ENCODE results near the gene EBF3.

The EBF3 gene

GRCh38 chr10:129888784-129889616 lies 75.1 kb downstream of the EBF3 start:
- Mint-ChIP-seq H3K27me3 (no peaks in the 10 kb centered on the region), H3K4me3 (no peak overlapping the region), H3K4me1 (ENCODE audit: low read depth) (peaks cover under 1% of the 10 kb centered on the region), H3K36me3 (ENCODE audit: low read depth) (no peaks in the 10 kb centered on the region), H3K9me3 (no peaks in the 10 kb centered on the region), H3K27ac (no peak overlapping the region)
- intact Hi-C loops (cut with micrococcal nuclease) = no loop called here

GRCh38 chr10:129887986-129888783 lies 75.9 kb downstream of the EBF3 start:
- no peak overlapping the region for H3K4me3 Mint-ChIP-seq
- H3K27ac Mint-ChIP-seq = no peak overlapping the region
- H3K36me3 Mint-ChIP-seq (ENCODE audit: low read depth) = no peaks in the 10 kb centered on the region
- intact Hi-C loops (cut with micrococcal nuclease) = no loop called here
- H3K27me3 Mint-ChIP-seq = no peaks in the 10 kb centered on the region
- H3K9me3 Mint-ChIP-seq = no peaks in the 10 kb centered on the region
- peaks cover 7% of the 10 kb centered on the region for H3K4me1 Mint-ChIP-seq (ENCODE audit: low read depth)

GRCh38 chr10:129887381-129887905 lies 76.6 kb downstream of the EBF3 start:
- Mint-ChIP-seq H3K27ac (no peak overlapping the region), H3K4me3 (no peak overlapping the region), H3K4me1 (ENCODE audit: low read depth) (peaks cover 7% of the 10 kb centered on the region), H3K36me3 (ENCODE audit: low read depth) (no peaks in the 10 kb centered on the region), H3K9me3 (no peaks in the 10 kb centered on the region), H3K27me3 (no peaks in the 10 kb centered on the region)
- intact Hi-C loops (cut with micrococcal nuclease) = no loop called here

- H3K9me3 Mint-ChIP-seq = no peaks in the 10 kb centered on the region
- intact Hi-C loops (cut with micrococcal nuclease) = no loop called here
Measured at GRCh38 chr10:129886263-129886662, 77.8 kb downstream of the EBF3 start.

GRCh38 chr10:129885526-129885925 lies 78.5 kb downstream of the EBF3 start:
- H3K27ac Mint-ChIP-seq = no peak overlapping the region
- peaks cover 2% of the 10 kb centered on the region for H3K27me3 Mint-ChIP-seq
- no peaks in the 10 kb centered on the region for H3K36me3 Mint-ChIP-seq (ENCODE audit: low read depth)
- intact Hi-C loops (cut with micrococcal nuclease) = no loop called here
- no peak overlapping the region for H3K4me3 Mint-ChIP-seq
- no peaks in the 10 kb centered on the region for H3K9me3 Mint-ChIP-seq
- H3K4me1 Mint-ChIP-seq (ENCODE audit: low read depth) = peaks cover 12% of the 10 kb centered on the region

More at GRCh38 chr10:129886263-129886662, 77.8 kb downstream of the EBF3 start:
- no peaks in the 10 kb centered on the region for H3K36me3 Mint-ChIP-seq (ENCODE audit: low read depth)
- H3K27ac Mint-ChIP-seq = no peak overlapping the region
- peaks cover 2% of the 10 kb centered on the region for H3K27me3 Mint-ChIP-seq
- no peak overlapping the region for H3K4me3 Mint-ChIP-seq
- H3K4me1 Mint-ChIP-seq (ENCODE audit: low read depth) = peaks cover 12% of the 10 kb centered on the region

- Mint-ChIP-seq H3K36me3 (ENCODE audit: low read depth) (no peaks in the 10 kb centered on the region), H3K27ac (no peak overlapping the region), H3K4me3 (no peak overlapping the region), H3K9me3 (no peaks in the 10 kb centered on the region), H3K27me3 (peaks cover 2% of the 10 kb centered on the region), H3K4me1 (ENCODE audit: low read depth) (peaks cover 12% of the 10 kb centered on the region)
- intact Hi-C loops (cut with micrococcal nuclease) = no loop called here
Measured at GRCh38 chr10:129884398-129885078, 79.5 kb downstream of the EBF3 start.

- intact Hi-C loops (cut with micrococcal nuclease) = no loop called here
- peaks cover 2% of the 10 kb centered on the region for H3K27me3 Mint-ChIP-seq
- H3K4me3 Mint-ChIP-seq = no peak overlapping the region
- H3K27ac Mint-ChIP-seq = no peak overlapping the region
- no peaks in the 10 kb centered on the region for H3K9me3 Mint-ChIP-seq
- H3K36me3 Mint-ChIP-seq (ENCODE audit: low read depth) = no peaks in the 10 kb centered on the region
- peaks cover 12% of the 10 kb centered on the region for H3K4me1 Mint-ChIP-seq (ENCODE audit: low read depth)
Measured at GRCh38 chr10:129883626-129884397, 80.3 kb downstream of the EBF3 start.

- Mint-ChIP-seq H3K27ac (no peak overlapping the region), H3K9me3 (no peaks in the 10 kb centered on the region), H3K27me3 (peaks cover 2% of the 10 kb centered on the region), H3K4me1 (ENCODE audit: low read depth) (peaks cover 12% of the 10 kb centered on the region), H3K4me3 (no peak overlapping the region), H3K36me3 (ENCODE audit: low read depth) (no peaks in the 10 kb centered on the region)
- intact Hi-C loops (cut with micrococcal nuclease) = no loop called here
Measured at GRCh38 chr10:129883029-129883428, 81.0 kb downstream of the EBF3 start.

GRCh38 chr10:129882291-129883010 lies 81.6 kb downstream of the EBF3 start:
- Mint-ChIP-seq H3K27ac (no peak overlapping the region), H3K4me1 (ENCODE audit: low read depth) (peaks cover 12% of the 10 kb centered on the region)
- intact Hi-C loops (cut with micrococcal nuclease) = no loop called here

GRCh38 chr10:129881641-129882040 lies 82.4 kb downstream of the EBF3 start:
- H3K4me1 Mint-ChIP-seq (ENCODE audit: low read depth) = peaks cover 12% of the 10 kb centered on the region
- H3K27ac Mint-ChIP-seq = no peak overlapping the region
- no peak overlapping the region for H3K4me3 Mint-ChIP-seq
- peaks cover 2% of the 10 kb centered on the region for H3K27me3 Mint-ChIP-seq
- no peaks in the 10 kb centered on the region for H3K9me3 Mint-ChIP-seq
- H3K36me3 Mint-ChIP-seq (ENCODE audit: low read depth) = no peaks in the 10 kb centered on the region
- intact Hi-C loops (cut with micrococcal nuclease) = no loop called here

More at GRCh38 chr10:129882291-129883010, 81.6 kb downstream of the EBF3 start:
- Mint-ChIP-seq H3K27me3 (peaks cover 2% of the 10 kb centered on the region), H3K36me3 (ENCODE audit: low read depth) (no peaks in the 10 kb centered on the region), H3K4me3 (no peak overlapping the region), H3K9me3 (no peaks in the 10 kb centered on the region)

- no peak overlapping the region for H3K27ac Mint-ChIP-seq
- no peak overlapping the region for H3K4me3 Mint-ChIP-seq
- peaks cover 2% of the 10 kb centered on the region for H3K27me3 Mint-ChIP-seq
- intact Hi-C loops (cut with micrococcal nuclease) = no loop called here
- H3K36me3 Mint-ChIP-seq (ENCODE audit: low read depth) = no peaks in the 10 kb centered on the region
- no peaks in the 10 kb centered on the region for H3K9me3 Mint-ChIP-seq
- H3K4me1 Mint-ChIP-seq (ENCODE audit: low read depth) = peaks cover 12% of the 10 kb centered on the region
Measured at GRCh38 chr10:129880191-129880870, 83.7 kb downstream of the EBF3 start.

- intact Hi-C loops (cut with micrococcal nuclease) = no loop called here
- Mint-ChIP-seq H3K9me3 (no peaks in the 10 kb centered on the region), H3K27ac (no peak overlapping the region), H3K4me1 (ENCODE audit: low read depth) (peaks cover 12% of the 10 kb centered on the region), H3K27me3 (peaks cover 2% of the 10 kb centered on the region), H3K36me3 (ENCODE audit: low read depth) (no peaks in the 10 kb centered on the region), H3K4me3 (no peak overlapping the region)
Measured at GRCh38 chr10:129879655-129880054, 84.4 kb downstream of the EBF3 start.

Data from dendritic cell treated with granulocyte-macrophage colony-stimulating factor and Interleukin-4, amounts not matched to agents 40 ng/mL and 50 ng/mL, for 4 days (primary cell).